T-cell (primary cell): ENCODE measurements around the gene FHIP1B. TPM values are rescaled to one million over a fixed set of nuclear protein-coding genes. Genes with fewer than 3 reads are reported as not detected.
"Not testable (repeated sequence)": the region's sequence is repeated elsewhere in the genome, so short reads cannot be mapped to it uniquely, and the experiment has no call there.

Source experiments
- ATAC-seq, 4 experiments: fragments of 200-7000 bp in 3 of 4; fragments of 150-1000 bp in 1 of 4; cut with Tn5 transposase; replicated peaks in 1 of 4; 1 replicate in 3 of 4; 2 replicates in 1 of 4; pipeline ENCODE4 v1.10.0; 2021; ENCODE audit warnings: moderate library complexity in 3 of 4, mild to moderate bottlenecking in 2 of 4, moderate number of reproducible peaks in 1 of 4
- CTCF ChIA-PET, 2 donors: fragments of 300-600 bp; sonication (Branson Sonifier 250); formaldehyde crosslinking; loops; one replicate each; lab custom pipeline; 2022; ENCODE audit warnings: antibody characterized with exemption in 2 of 2; lab: Charles Lee
- POLR2A ChIA-PET, 2 donors: fragments of 300-600 bp; sonication (Branson Sonifier 250); formaldehyde crosslinking; loops; one replicate each; lab custom pipeline; 2022; ENCODE audit warnings: antibody characterized with exemption in 2 of 2; lab: Charles Lee
- DNase-seq, 35 experiments: peaks; one replicate each; pipeline versions ENCODE4 v3.0.0 to v3.0.0-alpha.2; 2013 to 2023
- H3K27ac ChIP-seq: one replicate; pipeline ENCODE4 v1.5.1; 2013; ENCODE audit warnings: low read length
- H3K27me3 ChIP-seq, 2 experiments: replicated peaks in 1 of 2; 1 replicate in 1 of 2; 2 replicates in 1 of 2; pipeline versions ENCODE4 v1.6.1 to v1.7.0; 2013; ENCODE audit warnings: low read length in 1 of 2, mixed read lengths in 1 of 2; ENCODE audit not compliant: control insufficient read depth in 2 of 2, insufficient read depth in 2 of 2; ENCODE audit errors: extremely low read depth in 1 of 2
- H3K36me3 ChIP-seq, 2 donors: 1 replicate in 1 of 2; 2 replicates in 1 of 2; pipeline versions ENCODE4 v1.6.1 to v1.7.0; 2013; ENCODE audit warnings: low read length in 1 of 2; ENCODE audit not compliant: control insufficient read depth in 2 of 2, insufficient read depth in 1 of 2; ENCODE audit errors: extremely low read depth in 1 of 2
- H3K4me1 ChIP-seq, 2 experiments: 1 replicate in 1 of 2; 2 replicates in 1 of 2; pipeline versions ENCODE4 v1.6.1 to v1.7.0; 2013; ENCODE audit warnings: low read length in 2 of 2, mixed read lengths in 1 of 2; ENCODE audit not compliant: insufficient read depth in 2 of 2, control insufficient read depth in 1 of 2; ENCODE audit errors: extremely low read depth in 1 of 2
- H3K4me3 ChIP-seq, 2 donors: 1 replicate in 1 of 2; 2 replicates in 1 of 2; pipeline versions ENCODE4 v1.5.1 to v1.7.0; 2013; ENCODE audit warnings: mild to moderate bottlenecking in 2 of 2, low read length in 1 of 2, moderate library complexity in 1 of 2; ENCODE audit not compliant: control insufficient read depth in 1 of 2; ENCODE audit errors: extremely low read depth in 1 of 2
- H3K9me3 ChIP-seq: 2 replicates; pipeline ENCODE4 v1.7.0; 2013
- H3K27ac Mint-ChIP-seq, 2 donors: one replicate each; pipeline ENCODE4 v1.8.0; 2020 to 2021; ENCODE audit warnings: mild to moderate bottlenecking in 2 of 2, mixed read lengths in 2 of 2
- H3K27me3 Mint-ChIP-seq, 2 donors: one replicate each; pipeline ENCODE4 v1.8.0; 2021 to 2022; ENCODE audit warnings: mixed read lengths in 2 of 2
- H3K36me3 Mint-ChIP-seq: one replicate; pipeline ENCODE4 v1.8.0; 2021; ENCODE audit warnings: mixed read lengths
- H3K4me1 Mint-ChIP-seq, 3 donors: one replicate each; pipeline ENCODE4 v1.8.0; 2020 to 2022; ENCODE audit warnings: mixed read lengths in 3 of 3, mild to moderate bottlenecking in 1 of 3
- H3K4me3 Mint-ChIP-seq, 3 donors: one replicate each; pipeline ENCODE4 v1.8.0; 2020 to 2022; ENCODE audit warnings: mild to moderate bottlenecking in 3 of 3, mixed read lengths in 3 of 3, moderate library complexity in 3 of 3
- H3K9me3 Mint-ChIP-seq, 3 donors: one replicate each; pipeline ENCODE4 v1.8.0; 2020 to 2022; ENCODE audit warnings: mixed read lengths in 3 of 3
- WGBS: methylation state at CpG from one replicate; pipeline ENCODE4 v1.1.5; 2013; ENCODE audit warnings: missing lambda C conversion rate; ENCODE audit not compliant: insufficient coverage; 5-methylcytosine and 5-hydroxymethylcytosine counted together
- total RNA-seq, 35 experiments: library from RNA in 6 of 35; stranded (reverse) in 6 of 35; fragments of 120-200 nt in 1 of 35; gene quantifications; one replicate each; pipeline versions ENCODE4 v1.2.1 to v1.2.4 and lab custom pipeline; 2013 to 2026

The FHIP1B gene
- total RNA-seq, result 10 to 100 TPM; 28.9 to 49.7 (median 45.4) TPM
- 33.1 TPM for total RNA-seq (2013)
- total RNA-seq (lab: John Stamatoyannopoulos, UW), result 24.4 to 80.2 (median 41.8) reads per million in 29 experiments

GRCh38 chr11:6234387-6235107 lies at the start of gene FHIP1B:
Gene FHIP1B, minus strand, starts transcription at chr11:6234636. Its CDS starts 10,120 bp downstream, at chr11:6224516.
- Histone ChIP-seq H3K4me1 (peaks cover 14 to 28% of the 10 kb centered on the region in 2 experiments), H3K9me3 (no peaks in the 10 kb centered on the region), H3K4me3 (peak within 1 kb of the TSS; percentile 82 to 86), H3K27me3 (peaks cover 0 to 8% of the 10 kb centered on the region in 2 experiments), H3K36me3 (no peaks in the 10 kb centered on the region), H3K27ac (peak within 1 kb of the TSS; percentile 75)
- ChIA-PET POLR2A (interaction anchor here (0.5 to 0.6 kb wide), 2 partner anchors 117 to 459 kb away, joined by 3 to 5 read pairs; no protein-coding TSS in a partner anchor), CTCF (interaction anchor here in 1 of 2 donors (1.0 kb wide), 1 partner anchor 550 kb away, joined by 3 read pairs; the partner anchor contains the start of gene TRIM5)
- peaks cover 0 to 2% of the 10 kb centered on the region in 2 donors for H3K27me3 Mint-ChIP-seq
- ATAC-seq (peak; percentile 89 to 94 (median 91)), DNase-seq (peak; percentile 95 to 100 (median 99))
- peak within 1 kb of the TSS; percentile 98 to 99 (median 98) for H3K4me3 Mint-ChIP-seq
- no peaks in the 10 kb centered on the region for H3K9me3 Mint-ChIP-seq
- under 1% methylated on average over 62 of the region's 62 CpGs for WGBS
- H3K27ac Mint-ChIP-seq, result peak within 1 kb of the TSS; percentile 95 to 97
- peaks cover 3% of the 10 kb centered on the region for H3K36me3 Mint-ChIP-seq
- H3K4me1 Mint-ChIP-seq, result peaks cover 44 to 51% (median 46%) of the 10 kb centered on the region in 3 donors

DNA sequence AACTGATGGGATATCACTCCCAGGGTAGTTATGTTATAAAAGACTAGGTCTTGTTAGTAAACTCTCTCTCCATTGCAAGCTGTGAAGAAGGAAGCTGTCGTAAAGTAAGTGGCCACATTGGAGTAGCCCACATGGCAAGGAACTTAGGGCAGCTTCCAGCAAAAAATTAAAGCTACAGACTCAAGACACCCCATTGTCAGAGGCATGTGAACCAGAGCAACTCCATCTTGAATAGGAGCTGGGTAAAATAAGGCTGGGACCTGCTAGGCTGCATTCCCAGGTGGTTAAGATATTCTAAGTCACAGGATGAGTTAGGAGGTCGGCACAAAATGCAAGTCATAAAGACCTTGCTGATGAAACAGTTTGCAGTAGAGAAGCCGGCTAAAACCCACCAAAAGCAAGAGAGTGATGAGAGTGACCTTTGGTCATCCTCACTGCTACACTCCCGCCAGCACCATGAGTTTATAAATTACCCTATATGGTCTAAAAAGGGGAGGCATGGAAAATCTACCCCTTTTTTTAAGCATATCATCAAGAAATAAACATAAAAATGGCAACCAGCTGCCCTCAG lies 49.1 kb upstream of the FHIP1B start:
- no peak overlapping the region for H3K4me3 Mint-ChIP-seq
- CTCF ChIA-PET, result no interaction called here
- no CpG with 5 or more reads among the region's 4 CpGs for WGBS
- POLR2A ChIA-PET, result no interaction called here
- H3K9me3 Mint-ChIP-seq, result no peaks in the 10 kb centered on the region
- H3K36me3 Mint-ChIP-seq, result no peaks in the 10 kb centered on the region
- H3K4me1 ChIP-seq, result no peaks in the 10 kb centered on the region
- no peaks in the 10 kb centered on the region for H3K36me3 ChIP-seq
- ATAC-seq (no peak), DNase-seq (no peak)
- H3K27me3 ChIP-seq, result peaks cover 5 to 18% of the 10 kb centered on the region in 2 experiments
- H3K27me3 Mint-ChIP-seq, result peaks cover 37 to 40% of the 10 kb centered on the region in 2 donors
- H3K4me3 ChIP-seq, result no peak overlapping the region
- no peaks in the 10 kb centered on the region for H3K4me1 Mint-ChIP-seq
- H3K27ac Mint-ChIP-seq, result no peak overlapping the region
- H3K9me3 ChIP-seq, result no peaks in the 10 kb centered on the region
- H3K27ac ChIP-seq, result no peak overlapping the region

DNA sequence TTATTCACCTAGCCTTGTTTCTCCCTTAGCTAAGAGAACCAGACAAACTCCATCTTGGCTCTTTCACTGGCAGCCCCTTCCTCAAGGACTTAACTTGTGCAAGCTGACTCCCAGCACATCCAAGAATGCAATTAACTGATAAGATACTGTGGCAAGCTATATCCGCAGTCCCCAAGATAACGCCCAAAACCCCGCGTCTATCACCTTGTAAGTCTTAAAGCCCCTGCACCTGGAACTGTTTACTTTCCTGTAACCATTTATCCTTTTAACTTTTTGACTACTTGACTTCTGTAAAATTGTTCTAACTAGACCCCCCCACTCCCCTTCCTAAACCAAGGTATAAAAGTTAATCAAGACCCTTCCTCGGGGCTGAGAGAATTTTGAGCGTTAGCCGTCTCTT lies 46.4 kb upstream of the FHIP1B start:
- peaks cover 3 to 18% of the 10 kb centered on the region in 2 experiments for H3K27me3 ChIP-seq
- H3K27ac ChIP-seq, H3K9me3 Mint-ChIP-seq, H3K9me3 ChIP-seq, DNase-seq, H3K4me3 ChIP-seq, H3K4me1 Mint-ChIP-seq, H3K4me3 Mint-ChIP-seq, H3K36me3 Mint-ChIP-seq, H3K27ac Mint-ChIP-seq, H3K36me3 ChIP-seq, POLR2A ChIA-PET, H3K4me1 ChIP-seq, ATAC-seq: not testable (repeated sequence)
- CTCF ChIA-PET, result interaction anchor here (0.6 kb wide), 2 partner anchors 12 to 41 kb away, joined by 3 to 9 read pairs; no protein-coding TSS in a partner anchor
- 76% methylated on average over 4 of the region's 7 CpGs for WGBS
- peaks cover 55 to 59% of the 10 kb centered on the region in 2 donors for H3K27me3 Mint-ChIP-seq

- Histone ChIP-seq H3K9me3 (no peaks in the 10 kb centered on the region), H3K27ac (no peak overlapping the region), H3K36me3 (no peaks in the 10 kb centered on the region), H3K4me1 (no peaks in the 10 kb centered on the region), H3K4me3 (no peak overlapping the region), H3K27me3 (peaks cover 0 to 24% of the 10 kb centered on the region in 2 experiments)
- Mint-ChIP-seq H3K27ac (no peak overlapping the region), H3K9me3 (peaks cover 0 to 4% (median 0%) of the 10 kb centered on the region in 3 donors), H3K36me3 (no peaks in the 10 kb centered on the region), H3K27me3 (peaks cover 59 to 66% of the 10 kb centered on the region in 2 donors), H3K4me1 (no peaks in the 10 kb centered on the region), H3K4me3 (no peak overlapping the region)
- CTCF ChIA-PET, result no interaction called here
- ATAC-seq, result no peak
- DNase-seq, result no peak
- POLR2A ChIA-PET, result no interaction called here
- WGBS, result 50% methylated on average over 3 of the region's 4 CpGs
These were observed 38.8 kb upstream of the FHIP1B start for GRCh38 chr11:6273188-6273587.

DNA sequence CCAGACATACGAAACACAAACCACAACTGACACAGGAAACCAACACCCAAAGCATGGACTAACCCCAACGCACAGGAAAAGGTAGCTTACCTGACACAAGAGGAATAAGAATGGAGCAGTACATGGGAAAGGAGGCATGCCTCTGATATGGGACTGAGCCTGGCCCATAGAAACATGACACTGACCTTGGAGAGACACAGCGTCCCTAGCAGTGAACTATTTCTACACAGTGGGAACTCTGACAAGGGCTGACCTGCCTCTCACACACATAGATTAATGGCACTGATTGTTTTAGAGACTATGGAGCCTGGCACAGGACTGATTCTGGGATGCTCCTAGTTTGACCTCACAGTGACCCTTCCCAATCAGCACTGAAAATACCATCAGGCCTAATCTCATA lies 37.2 kb upstream of the FHIP1B start:
- no peaks in the 10 kb centered on the region for H3K4me1 Mint-ChIP-seq
- ChIA-PET CTCF (no interaction called here), POLR2A (no interaction called here)
- Histone ChIP-seq H3K27me3 (peaks cover 0 to 24% of the 10 kb centered on the region in 2 experiments), H3K4me3 (no peak overlapping the region), H3K4me1 (no peaks in the 10 kb centered on the region), H3K9me3 (no peaks in the 10 kb centered on the region), H3K27ac (no peak overlapping the region), H3K36me3 (no peaks in the 10 kb centered on the region)
- no peak overlapping the region for H3K4me3 Mint-ChIP-seq
- WGBS, result no CpG with 5 or more reads among the region's 3 CpGs
- DNase-seq (no peak), ATAC-seq (no peak)
- H3K27me3 Mint-ChIP-seq, result peaks cover 46 to 58% of the 10 kb centered on the region in 2 donors
- H3K27ac Mint-ChIP-seq, result no peak overlapping the region
- no peaks in the 10 kb centered on the region for H3K36me3 Mint-ChIP-seq
- H3K9me3 Mint-ChIP-seq, result peaks cover 0 to 4% (median 0%) of the 10 kb centered on the region in 3 donors

- Mint-ChIP-seq H3K27me3 (peaks cover 39 to 57% of the 10 kb centered on the region in 2 donors), H3K36me3 (no peaks in the 10 kb centered on the region), H3K4me3 (peak overlapping the region in 2 of 3 donors; percentile 14 to 54), H3K9me3 (no peaks in the 10 kb centered on the region), H3K27ac (no peak overlapping the region), H3K4me1 (no peaks in the 10 kb centered on the region)
- H3K36me3 ChIP-seq, result no peaks in the 10 kb centered on the region
- POLR2A ChIA-PET, result no interaction called here
- H3K27ac ChIP-seq, result no peak overlapping the region
- H3K4me3 ChIP-seq, result no peak overlapping the region
- peaks cover under 1 to 26% of the 10 kb centered on the region in 2 experiments for H3K27me3 ChIP-seq
- no peaks in the 10 kb centered on the region for H3K9me3 ChIP-seq
- CTCF ChIA-PET, result no interaction called here
- H3K4me1 ChIP-seq, result no peaks in the 10 kb centered on the region
- DNase-seq, result no peak
- no peak for ATAC-seq
- 83% methylated on average over 38 of the region's 41 CpGs for WGBS
These were observed 36.3 kb upstream of the FHIP1B start for GRCh38 chr11:6270584-6271246.
